Hepatocyte (in vitro differentiated cells): Measurements from ENCODE around the gene RAD1. TPM values are rescaled to one million over a fixed set of nuclear protein-coding genes. Genes with fewer than 3 reads are reported as not detected.

ENCODE experiments used
- DNase-seq: peaks from one replicate; pipeline ENCODE4 v3.0.0-alpha.2; 2016; ENCODE audit warnings: low spot score
- H2AFZ ChIP-seq: fragments of 200-600 bp; sonication (generic); 2 replicates; pipeline ENCODE4 v1.6.0; 2016; ENCODE audit warnings: antibody characterized with exemption, mild to moderate bottlenecking
- H3K27ac ChIP-seq: fragments of 200-600 bp; sonication (generic); 2 replicates; pipeline ENCODE4 v1.5.1; 2016; ENCODE audit warnings: mild to moderate bottlenecking
- H3K27me3 ChIP-seq: fragments of 200-600 bp; sonication (generic); 2 replicates; pipeline ENCODE4 v1.6.1; 2016
- H3K36me3 ChIP-seq: fragments of 200-600 bp; sonication (generic); replicated peaks from 2 replicates; pipeline ENCODE4 v1.5.1; 2016; ENCODE audit warnings: low read depth; ENCODE audit not compliant: insufficient read depth
- H3K4me1 ChIP-seq: fragments of 200-600 bp; sonication (generic); 2 replicates; pipeline ENCODE4 v1.5.1; 2016; ENCODE audit warnings: mild to moderate bottlenecking, moderate library complexity; ENCODE audit not compliant: insufficient read depth
- H3K4me2 ChIP-seq: fragments of 200-600 bp; sonication (generic); 2 replicates; pipeline ENCODE4 v1.6.0; 2016
- H3K4me3 ChIP-seq: fragments of 200-600 bp; sonication (generic); 2 replicates; pipeline ENCODE4 v1.5.1; 2016; ENCODE audit warnings: mild to moderate bottlenecking
- H3K79me2 ChIP-seq: fragments of 200-600 bp; sonication (generic); 2 replicates; pipeline ENCODE4 v1.6.0; 2017; ENCODE audit warnings: mild to moderate bottlenecking
- H3K9me2 ChIP-seq: fragments of 200-600 bp; sonication (generic); replicated peaks from 2 replicates; pipeline ENCODE4 v1.6.0; 2017; ENCODE audit warnings: mild to moderate bottlenecking; ENCODE audit not compliant: insufficient read depth
- H3K9me3 ChIP-seq: fragments of 200-600 bp; sonication (generic); 2 replicates; pipeline ENCODE4 v1.5.1; 2016; ENCODE audit warnings: low read depth, mild to moderate bottlenecking
- H4K20me1 ChIP-seq: fragments of 200-600 bp; sonication (generic); 2 replicates; pipeline ENCODE4 v1.6.0; 2016; ENCODE audit warnings: mild to moderate bottlenecking; ENCODE audit not compliant: insufficient read depth, poor library complexity, severe bottlenecking
- EZH2 ChIP-seq: fragments of 200-600 bp; sonication (generic); IDR thresholded peaks from 2 replicates; pipeline ENCODE4 v1.6.1; 2016; ENCODE audit warnings: antibody characterized with exemption, mild to moderate bottlenecking, borderline replicate concordance
- EZH2phosphoT487 ChIP-seq: fragments of 200-600 bp; sonication (generic); IDR thresholded peaks from one replicate; pipeline ENCODE4 v1.6.1; 2018; ENCODE audit warnings: antibody characterized with exemption, mild to moderate bottlenecking, low read depth, moderate library complexity; ENCODE audit not compliant: unreplicated experiment, severe bottlenecking
- WGBS: methylation state at CpG from one replicate; pipeline ENCODE4 v1.1.6; 2016; ENCODE audit warnings: low lambda C conversion rate; ENCODE audit errors: missing lambda C conversion rate; 5-methylcytosine and 5-hydroxymethylcytosine counted together
- polyA plus RNA-seq: library from polyadenylated mRNA; unstranded; fragments of >200 nt; fragmentation: Nextera tagmentation; extraction: Ambion mirVana; gene quantifications from 2 replicates; pipeline ENCODE4 v1.2.1, GENCODE V29; 2016
- total RNA-seq: library from RNA; depleted of rRNA; stranded (reverse); fragments of >200 nt; gene quantifications from 2 replicates; pipeline ENCODE4 v1.2.3, GENCODE V29; 2014
- TF ChIP-seq, protein P1 (sequence below): fragments of 200-600 bp; sonication (generic); IDR thresholded peaks from 2 replicates; pipeline ENCODE4 v1.5.1; 2016; ENCODE audit warnings: antibody characterized with exemption, mild to moderate bottlenecking; ENCODE audit not compliant: poor library complexity

Gene RAD1
- total and polyA plus RNA-seq, 2 experiments from 2014 or later: 25.2 to 33.2 TPM

- no peaks in the 10 kb centered on the region for H3K9me3 ChIP-seq
- no peak overlapping the region for H3K4me3 ChIP-seq
- peaks cover 9% of the 10 kb centered on the region for H3K4me1 ChIP-seq
- DNase-seq: no peak
- no peaks in the 10 kb centered on the region for H3K79me2 ChIP-seq
- H3K9me2 ChIP-seq: no peaks in the 10 kb centered on the region
- H3K27me3 ChIP-seq: no peaks in the 10 kb centered on the region
- TF ChIP-seq, protein P1, sequence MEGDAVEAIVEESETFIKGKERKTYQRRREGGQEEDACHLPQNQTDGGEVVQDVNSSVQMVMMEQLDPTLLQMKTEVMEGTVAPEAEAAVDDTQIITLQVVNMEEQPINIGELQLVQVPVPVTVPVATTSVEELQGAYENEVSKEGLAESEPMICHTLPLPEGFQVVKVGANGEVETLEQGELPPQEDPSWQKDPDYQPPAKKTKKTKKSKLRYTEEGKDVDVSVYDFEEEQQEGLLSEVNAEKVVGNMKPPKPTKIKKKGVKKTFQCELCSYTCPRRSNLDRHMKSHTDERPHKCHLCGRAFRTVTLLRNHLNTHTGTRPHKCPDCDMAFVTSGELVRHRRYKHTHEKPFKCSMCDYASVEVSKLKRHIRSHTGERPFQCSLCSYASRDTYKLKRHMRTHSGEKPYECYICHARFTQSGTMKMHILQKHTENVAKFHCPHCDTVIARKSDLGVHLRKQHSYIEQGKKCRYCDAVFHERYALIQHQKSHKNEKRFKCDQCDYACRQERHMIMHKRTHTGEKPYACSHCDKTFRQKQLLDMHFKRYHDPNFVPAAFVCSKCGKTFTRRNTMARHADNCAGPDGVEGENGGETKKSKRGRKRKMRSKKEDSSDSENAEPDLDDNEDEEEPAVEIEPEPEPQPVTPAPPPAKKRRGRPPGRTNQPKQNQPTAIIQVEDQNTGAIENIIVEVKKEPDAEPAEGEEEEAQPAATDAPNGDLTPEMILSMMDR: no peak
- TF ChIP-seq EZH2phosphoT487: no peak
- TF ChIP-seq EZH2: no peak
- no peak overlapping the region for H3K27ac ChIP-seq
- WGBS: 81% methylated on average over 2 of the region's 2 CpGs
- no peaks in the 10 kb centered on the region for H4K20me1 ChIP-seq
- no peak overlapping the region for H3K4me2 ChIP-seq
- no peaks in the 10 kb centered on the region for H3K36me3 ChIP-seq
- no peak overlapping the region for H2AFZ ChIP-seq
Observed at GRCh38 chr5:34865091-34865490, 50.2 kb downstream of the RAD1 start.

DNA sequence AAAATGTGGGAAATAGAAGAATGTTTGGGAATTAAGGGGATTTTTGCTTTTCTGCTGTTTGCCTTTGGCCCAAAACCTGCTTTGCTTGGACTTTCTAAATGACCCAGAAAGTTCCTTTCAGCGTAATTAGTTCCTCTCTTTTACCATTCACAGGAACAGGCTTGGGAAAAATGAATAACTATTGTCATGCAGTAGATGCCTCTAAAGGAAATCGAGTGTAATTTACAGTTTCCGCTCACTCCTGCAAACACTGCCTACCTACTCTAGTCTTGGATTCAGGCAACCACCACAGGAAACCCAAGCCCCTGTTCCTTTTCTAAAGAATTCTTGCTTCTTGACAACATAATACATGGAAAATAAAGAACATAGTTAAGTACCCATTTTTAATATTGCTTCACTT, 51.4 kb downstream of the RAD1 start:
- no peak overlapping the region for H3K4me2 ChIP-seq
- H3K4me1 ChIP-seq: peaks cover 9% of the 10 kb centered on the region
- DNase-seq: no peak
- H3K9me2 ChIP-seq: no peaks in the 10 kb centered on the region
- no peaks in the 10 kb centered on the region for H3K27me3 ChIP-seq
- no peak overlapping the region for H3K27ac ChIP-seq
- H3K9me3 ChIP-seq: no peaks in the 10 kb centered on the region
- WGBS: 79% methylated on average over 3 of the region's 3 CpGs
- no peaks in the 10 kb centered on the region for H3K79me2 ChIP-seq
- no peaks in the 10 kb centered on the region for H3K36me3 ChIP-seq
- no peaks in the 10 kb centered on the region for H4K20me1 ChIP-seq
- TF ChIP-seq EZH2 (no peak), EZH2phosphoT487 (no peak)
- TF ChIP-seq, protein P1: no peak
- no peak overlapping the region for H2AFZ ChIP-seq
- no peak overlapping the region for H3K4me3 ChIP-seq

DNA sequence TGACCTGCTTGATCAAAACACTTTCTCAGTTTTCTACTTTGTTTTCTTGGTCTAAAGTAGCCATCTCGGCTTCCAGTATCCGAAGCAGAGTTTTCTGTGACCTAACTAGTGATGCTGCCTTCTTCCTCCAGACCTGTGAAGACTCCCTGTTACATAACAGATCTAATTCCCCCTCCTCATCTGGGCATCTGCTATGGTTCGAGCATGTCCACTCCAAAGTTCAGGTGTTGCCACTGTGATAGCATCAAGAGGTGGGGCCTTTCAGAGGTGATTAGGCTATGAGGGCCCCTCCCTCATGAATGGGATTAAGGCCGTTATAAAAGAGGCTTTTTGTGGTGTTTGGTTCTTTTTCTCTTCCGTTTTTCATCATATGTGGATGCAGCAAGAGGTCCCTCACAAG, 56.1 kb downstream of the RAD1 start:
- H3K4me2 ChIP-seq: no peak overlapping the region
- H3K79me2 ChIP-seq: no peaks in the 10 kb centered on the region
- H3K4me3 ChIP-seq: no peak overlapping the region
- DNase-seq: no peak
- H4K20me1 ChIP-seq: no peaks in the 10 kb centered on the region
- 38% methylated on average over 5 of the region's 5 CpGs for WGBS
- H2AFZ ChIP-seq: no peak overlapping the region
- TF ChIP-seq, protein P1: no peak
- TF ChIP-seq EZH2phosphoT487 (no peak), EZH2 (no peak)
- H3K27ac ChIP-seq: no peak overlapping the region
- H3K9me3 ChIP-seq: no peaks in the 10 kb centered on the region
- H3K9me2 ChIP-seq: no peaks in the 10 kb centered on the region
- H3K27me3 ChIP-seq: no peaks in the 10 kb centered on the region
- no peaks in the 10 kb centered on the region for H3K36me3 ChIP-seq
- H3K4me1 ChIP-seq: no peaks in the 10 kb centered on the region

DNA sequence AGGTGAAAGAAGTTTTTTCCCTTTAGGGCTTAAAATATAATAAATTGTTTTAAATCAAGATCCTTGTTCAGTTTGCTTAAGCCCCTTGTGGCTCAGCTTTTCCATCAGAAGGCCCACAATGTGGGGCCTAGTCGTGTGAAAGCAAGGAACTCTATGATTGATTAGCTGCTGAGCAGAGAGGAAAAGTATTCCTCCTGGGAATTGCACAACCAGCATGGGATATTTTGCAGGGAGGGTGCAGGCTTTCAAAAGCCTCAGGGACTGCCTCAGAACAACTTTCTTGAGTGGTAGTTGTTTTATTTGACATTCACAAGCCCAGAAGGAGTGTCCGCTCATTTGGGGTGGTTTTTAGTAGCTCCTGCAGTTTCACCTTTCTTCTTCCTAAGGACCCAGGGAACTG, 56.5 kb downstream of the RAD1 start:
- no peaks in the 10 kb centered on the region for H3K27me3 ChIP-seq
- H3K4me3 ChIP-seq: no peak overlapping the region
- 71% methylated on average over 2 of the region's 2 CpGs for WGBS
- TF ChIP-seq EZH2: no peak
- no peak for TF ChIP-seq EZH2phosphoT487
- TF ChIP-seq, protein P1: no peak
- no peaks in the 10 kb centered on the region for H3K4me1 ChIP-seq
- H2AFZ ChIP-seq: no peak overlapping the region
- no peak overlapping the region for H3K27ac ChIP-seq
- DNase-seq: no peak
- H3K4me2 ChIP-seq: no peak overlapping the region
- H3K9me3 ChIP-seq: no peaks in the 10 kb centered on the region
- H3K79me2 ChIP-seq: no peaks in the 10 kb centered on the region
- no peaks in the 10 kb centered on the region for H3K9me2 ChIP-seq
- H4K20me1 ChIP-seq: no peaks in the 10 kb centered on the region
- H3K36me3 ChIP-seq: no peaks in the 10 kb centered on the region
